Measurements from ENCODE around the gene TOB2. TPM values are rescaled to one million over a fixed set of nuclear protein-coding genes. Genes with fewer than 3 reads are reported as not detected.
"Not testable (repeated sequence)": the region's sequence is repeated elsewhere in the genome, so short reads cannot be mapped to it uniquely, and the experiment has no call there.

Gene TOB2
- total RNA-seq, 1 donor from 2014 or later: 62.6 TPM

- ATAC-seq (ENCODE audit: poor library complexity) (no peak), DNase-seq (no peak)
- intact Hi-C loops (cut with DNase I): no loop called here
These were observed 11.0 kb downstream of the TOB2 start for GRCh38 chr22:41435560-41435959.

- intact Hi-C loops (cut with DNase I); DNase-seq: not testable (repeated sequence)
- ATAC-seq (ENCODE audit: poor library complexity): peak; percentile 18
These were observed 12.1 kb downstream of the TOB2 start for GRCh38 chr22:41434361-41435003.

- intact Hi-C loops (cut with DNase I); ATAC-seq (ENCODE audit: poor library complexity): not testable (repeated sequence)
- peak; percentile 68 for DNase-seq
These were observed 13.1 kb downstream of the TOB2 start for GRCh38 chr22:41433480-41433879.

GRCh38 chr22:41431656-41432055 is 14.9 kb downstream of the TOB2 start:
- DNase-seq (no peak), ATAC-seq (ENCODE audit: poor library complexity) (no peak)
- intact Hi-C loops (cut with DNase I): no loop called here

GRCh38 chr22:41429951-41430332 is 16.7 kb downstream of the TOB2 start:
- ATAC-seq (ENCODE audit: poor library complexity): no peak
- DNase-seq: no peak
- intact Hi-C loops (cut with DNase I): no loop called here

GRCh38 chr22:41429232-41429950 is 17.2 kb downstream of the TOB2 start:
- intact Hi-C loops (cut with DNase I): no loop called here
- ATAC-seq (ENCODE audit: poor library complexity): no peak

GRCh38 chr22:41425660-41426365 is 20.8 kb downstream of the TOB2 start:
- DNase-seq (no peak), ATAC-seq (ENCODE audit: poor library complexity) (no peak)
- intact Hi-C loops (cut with DNase I): no loop called here

More at GRCh38 chr22:41429232-41429950, 17.2 kb downstream of the TOB2 start:
- DNase-seq: no peak

- DNase-seq: no peak
- ATAC-seq (ENCODE audit: poor library complexity): no peak
- intact Hi-C loops (cut with DNase I): no loop called here
These were observed 27.9 kb downstream of the TOB2 start for GRCh38 chr22:41418717-41419116.

- intact Hi-C loops (cut with DNase I): no loop called here
- peak; percentile 95 for DNase-seq
These were observed 28.8 kb downstream of the TOB2 start for GRCh38 chr22:41417622-41418390.

GRCh38 chr22:41415554-41415953 is 31.0 kb downstream of the TOB2 start:
- no peak for DNase-seq
- intact Hi-C loops (cut with DNase I): no loop called here
- ATAC-seq (ENCODE audit: poor library complexity): no peak

More at GRCh38 chr22:41417622-41418390, 28.8 kb downstream of the TOB2 start:
- peak; percentile 66 for ATAC-seq (ENCODE audit: poor library complexity)

- ATAC-seq (ENCODE audit: poor library complexity): peak; percentile 13
- intact Hi-C loops (cut with DNase I): no loop called here
- no peak for DNase-seq
These were observed 35.4 kb downstream of the TOB2 start for GRCh38 chr22:41411021-41411851.

- intact Hi-C loops (cut with DNase I): no loop called here
- DNase-seq: peak; percentile 78
- peak; percentile 58 for ATAC-seq (ENCODE audit: poor library complexity)
These were observed 36.3 kb downstream of the TOB2 start for GRCh38 chr22:41410311-41410751.

GRCh38 chr22:41408665-41409064 is 37.9 kb downstream of the TOB2 start:
- intact Hi-C loops (cut with DNase I): no loop called here
- DNase-seq: no peak

GRCh38 chr22:41407433-41407832 is 39.2 kb downstream of the TOB2 start:
- DNase-seq: no peak
- intact Hi-C loops (cut with DNase I): no loop called here

More at GRCh38 chr22:41408665-41409064, 37.9 kb downstream of the TOB2 start:
- no peak for ATAC-seq (ENCODE audit: poor library complexity)

GRCh38 chr22:41406410-41406809 is 40.2 kb downstream of the TOB2 start:
- ATAC-seq (ENCODE audit: poor library complexity): no peak
- intact Hi-C loops (cut with DNase I): no loop called here
- no peak for DNase-seq

More at GRCh38 chr22:41407433-41407832, 39.2 kb downstream of the TOB2 start:
- ATAC-seq (ENCODE audit: poor library complexity): no peak

GRCh38 chr22:41405588-41405987 is 41.0 kb downstream of the TOB2 start:
- ATAC-seq (ENCODE audit: poor library complexity) (no peak), DNase-seq (no peak)
- intact Hi-C loops (cut with DNase I): no loop called here

- peak; percentile 94 for DNase-seq
- ATAC-seq (ENCODE audit: poor library complexity): peak; percentile 88
- intact Hi-C loops (cut with DNase I): loop anchor here (5.0 kb wide), 1 partner anchor 114 kb away; no protein-coding TSS in a partner anchor
These were observed 42.9 kb downstream of the TOB2 start for GRCh38 chr22:41403532-41404318.

Data from Right ventricle myocardium superior (tissue), 1 donor.